ENCODE measurements around the gene ZMYM2.

DNA sequence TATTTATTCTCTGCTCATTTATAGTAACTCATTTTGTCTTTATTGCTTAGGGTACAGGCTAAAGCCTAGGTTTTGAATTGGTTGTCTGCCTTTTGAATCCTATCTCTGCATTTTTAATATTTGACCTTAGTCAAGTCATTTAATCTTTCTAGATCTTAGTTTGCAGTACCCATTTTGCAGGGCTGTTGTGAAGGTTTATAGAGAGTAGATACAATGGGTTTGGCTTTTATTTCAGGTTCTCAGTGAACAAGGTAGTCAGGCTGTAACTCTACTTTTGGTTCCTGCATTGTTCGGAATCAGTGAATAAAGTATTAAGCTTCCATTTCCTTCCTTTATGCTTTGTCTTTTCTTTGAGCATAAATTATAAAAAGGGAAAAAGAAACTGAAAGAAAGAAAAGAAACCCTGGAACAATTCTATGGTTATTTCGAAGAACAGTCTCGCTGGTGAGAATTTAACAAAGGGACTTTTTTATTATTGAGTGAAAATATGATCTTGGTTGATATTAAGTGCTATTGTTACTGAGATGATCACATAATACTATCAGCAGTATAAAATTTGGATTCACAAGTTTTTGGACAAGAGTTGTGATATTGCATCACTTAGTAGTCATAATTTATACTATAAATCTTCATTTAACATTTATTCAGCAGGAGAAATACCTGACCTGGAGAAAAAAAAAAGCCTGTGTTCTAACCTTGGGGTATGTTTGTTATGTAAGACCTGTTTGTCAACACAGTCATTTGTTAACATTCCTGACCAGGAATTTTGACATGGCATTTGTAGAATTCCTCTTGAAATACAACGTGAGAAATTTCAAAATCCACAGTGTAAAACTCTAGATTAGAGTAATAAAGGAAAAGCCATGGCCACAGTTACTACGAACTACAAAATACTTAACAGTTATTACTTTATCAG lies 91.3 kb downstream of the ZMYM2 start:
- no peak for TF ChIP-seq ATF6 (CRISPR knock-in tag; IDR thresholded peaks at IDR 0.05)
- TF ChIP-seq NR3C1 (CRISPR knock-in tag; conservative IDR thresholded peaks at IDR 0.05; ENCODE audit: low read depth): no peak
- TF ChIP-seq CTCF (IDR thresholded peaks at IDR 0.05): no peak
- no peak for TF ChIP-seq AFF4 (CRISPR knock-in tag; IDR thresholded peaks at IDR 0.05; ENCODE audit: borderline replicate concordance)
